GM18511 (cell line): ENCODE results near the gene REN.

Source experiments
- ATAC-seq: cut with Tn5 transposase; IDR thresholded peaks from one replicate; pipeline ENCODE4 v1.9.1; 2021; ENCODE audit warnings: mild to moderate bottlenecking, moderate library complexity; ENCODE audit not compliant: unreplicated experiment

The REN gene

GRCh38 chr1:204154568-204155255, 11.4 kb downstream of the REN start:
- ATAC-seq = no peak

- ATAC-seq = no peak
Observed at GRCh38 chr1:204153667-204154066, 12.5 kb downstream of the REN start.

GRCh38 chr1:204152310-204153044, 13.7 kb downstream of the REN start:
- ATAC-seq = no peak

GRCh38 chr1:204151552-204152309, 14.4 kb downstream of the REN start, which contains the start of gene ETNK2:
Gene ETNK2, minus strand, starts transcription at chr1:204152044. Its CDS starts 192 bp downstream, at chr1:204151852.
- ATAC-seq = no peak

GRCh38 chr1:204150702-204151551, 15.2 kb downstream of the REN start:
- no peak for ATAC-seq

GRCh38 chr1:204149635-204150565, 16.2 kb downstream of the REN start:
- no peak for ATAC-seq

GRCh38 chr1:204149107-204149506, 17.0 kb downstream of the REN start:
- no peak for ATAC-seq

GRCh38 chr1:204147406-204148383, 18.4 kb downstream of the REN start:
- no peak for ATAC-seq

- ATAC-seq = no peak
Observed at GRCh38 chr1:204146965-204147364, 19.2 kb downstream of the REN start.

- no peak for ATAC-seq
Observed at GRCh38 chr1:204146309-204146708, 19.8 kb downstream of the REN start.

- ATAC-seq = no peak
Observed at GRCh38 chr1:204145033-204145504, 21.1 kb downstream of the REN start.

- no peak for ATAC-seq
Observed at GRCh38 chr1:204143276-204144041, 22.7 kb downstream of the REN start.

- no peak for ATAC-seq
Observed at GRCh38 chr1:204142032-204142974, 23.8 kb downstream of the REN start.

- no peak for ATAC-seq
Observed at GRCh38 chr1:204141131-204141530, 25.0 kb downstream of the REN start.

GRCh38 chr1:204139952-204140351, 26.2 kb downstream of the REN start:
- ATAC-seq = no peak

GRCh38 chr1:204139088-204139487, 27.0 kb downstream of the REN start:
- no peak for ATAC-seq
